Left lung (tissue), 10 donors: ENCODE results near the gene ZNF484. TPM values are rescaled to one million over a fixed set of nuclear protein-coding genes. Genes with fewer than 3 reads are reported as not detected.
"Not testable (repeated sequence)": the region's sequence is repeated elsewhere in the genome, so short reads cannot be mapped to it uniquely, and the experiment has no call there.

Experiments
- ATAC-seq: fragments of 200-7000 bp; cut with Tn5 transposase; one replicate; pipeline ENCODE4 v1.9.1; 2020; ENCODE audit warnings: moderate library complexity
- DNase-seq, 4 donors: peaks; one replicate each; pipeline ENCODE4 v3.0.0-alpha.2; 2013 to 2020
- H3K27ac ChIP-seq, 2 donors: fragments of 200-600 bp; sonication (generic) in 1 of 2; one replicate each; pipeline versions ENCODE4 v1.5.0 to v1.8.0; 2020 to 2021
- H3K27me3 ChIP-seq, 2 donors: fragments of 200-600 bp; sonication (generic) in 1 of 2; one replicate each; pipeline versions ENCODE4 v1.5.0 to v1.8.0; 2020 to 2021
- H3K36me3 ChIP-seq, 2 donors: fragments of 200-600 bp; sonication (generic) in 1 of 2; one replicate each; pipeline versions ENCODE4 v1.5.0 to v1.8.0; 2020 to 2021
- H3K4me1 ChIP-seq, 2 donors: fragments of 200-600 bp; one replicate each; pipeline ENCODE4 v1.8.0; 2021
- H3K4me3 ChIP-seq, 2 donors: fragments of 200-600 bp; sonication (generic) in 1 of 2; one replicate each; pipeline versions ENCODE4 v1.5.0 to v1.8.0; 2020 to 2021; ENCODE audit warnings: mild to moderate bottlenecking in 1 of 2
- H3K9me3 ChIP-seq, 2 donors: fragments of 200-600 bp; sonication (generic) in 1 of 2; one replicate each; pipeline versions ENCODE4 v1.5.0 to v1.8.0; 2020 to 2021
- intact Hi-C, 2 donors: fragments of 100-400 bp; cut with DNase I; formaldehyde crosslinking; loops; one replicate each; pipeline versions ENCODE4 v1.11.2 to v1.14.2; 2022
- polyA plus RNA-seq, 6 donors: library from polyadenylated mRNA; unstranded; fragments of 120-200 nt; gene quantifications; one replicate each; pipeline ENCODE4 v1.2.1, GENCODE V29; 2013; ENCODE audit not compliant: insufficient read length in 6 of 6
- total RNA-seq, 2 donors: library from RNA; stranded (reverse); fragmentation: NEBNext Ultra II Directional; extraction: Animal tissue kit (Norgen Biotek cat#: 25700); gene quantifications; one replicate each; pipeline ENCODE4 v1.2.1, GENCODE V29; 2021
- TF ChIP-seq, protein P1 (sequence below), 2 donors: fragments of 200-600 bp; sonication (generic) in 1 of 2; IDR thresholded peaks; one replicate each; pipeline versions ENCODE4 v1.5.0 to v1.8.0; 2021; ENCODE audit warnings: antibody characterized with exemption in 2 of 2
- donor health status: DM: no; HTN: yes; CAD: no.
- donor health status: DM: no; HTN: no; CAD: no.

Gene ZNF484
- total and polyA plus RNA-seq, 8 donors: 8.4 to 13.2 (median 11.6) TPM

DNA sequence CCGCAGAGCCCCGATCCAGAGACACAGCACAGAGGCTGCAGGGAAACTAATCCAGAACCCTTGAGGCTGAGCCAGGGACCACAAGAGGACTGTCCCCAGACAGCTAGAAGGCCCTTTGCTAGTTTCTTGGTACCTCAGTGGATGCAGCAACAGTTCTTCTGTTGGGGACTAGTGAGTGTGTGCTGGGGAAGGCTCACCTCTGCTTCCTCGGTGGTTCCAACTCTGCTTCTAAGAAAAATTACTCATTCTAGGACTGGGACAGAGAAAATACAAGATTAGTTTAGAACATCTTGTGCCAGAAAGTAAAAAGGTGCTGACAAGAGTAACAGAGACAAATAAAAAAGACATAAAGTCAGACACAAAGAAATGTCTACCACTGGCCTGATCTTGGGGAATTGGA, 19.5 kb upstream of the ZNF484 start:
- intact Hi-C loops: no loop called here
- Histone ChIP-seq H3K36me3 (no peaks in the 10 kb centered on the region), H3K27me3 (no peaks in the 10 kb centered on the region), H3K9me3 (no peaks in the 10 kb centered on the region), H3K27ac (no peak overlapping the region), H3K4me1 (no peaks in the 10 kb centered on the region), H3K4me3 (no peak overlapping the region)
- ATAC-seq (no peak), DNase-seq (no peak)
- TF ChIP-seq, protein P1, sequence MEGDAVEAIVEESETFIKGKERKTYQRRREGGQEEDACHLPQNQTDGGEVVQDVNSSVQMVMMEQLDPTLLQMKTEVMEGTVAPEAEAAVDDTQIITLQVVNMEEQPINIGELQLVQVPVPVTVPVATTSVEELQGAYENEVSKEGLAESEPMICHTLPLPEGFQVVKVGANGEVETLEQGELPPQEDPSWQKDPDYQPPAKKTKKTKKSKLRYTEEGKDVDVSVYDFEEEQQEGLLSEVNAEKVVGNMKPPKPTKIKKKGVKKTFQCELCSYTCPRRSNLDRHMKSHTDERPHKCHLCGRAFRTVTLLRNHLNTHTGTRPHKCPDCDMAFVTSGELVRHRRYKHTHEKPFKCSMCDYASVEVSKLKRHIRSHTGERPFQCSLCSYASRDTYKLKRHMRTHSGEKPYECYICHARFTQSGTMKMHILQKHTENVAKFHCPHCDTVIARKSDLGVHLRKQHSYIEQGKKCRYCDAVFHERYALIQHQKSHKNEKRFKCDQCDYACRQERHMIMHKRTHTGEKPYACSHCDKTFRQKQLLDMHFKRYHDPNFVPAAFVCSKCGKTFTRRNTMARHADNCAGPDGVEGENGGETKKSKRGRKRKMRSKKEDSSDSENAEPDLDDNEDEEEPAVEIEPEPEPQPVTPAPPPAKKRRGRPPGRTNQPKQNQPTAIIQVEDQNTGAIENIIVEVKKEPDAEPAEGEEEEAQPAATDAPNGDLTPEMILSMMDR (IDR thresholded peaks at IDR 0.05): no peak

DNA sequence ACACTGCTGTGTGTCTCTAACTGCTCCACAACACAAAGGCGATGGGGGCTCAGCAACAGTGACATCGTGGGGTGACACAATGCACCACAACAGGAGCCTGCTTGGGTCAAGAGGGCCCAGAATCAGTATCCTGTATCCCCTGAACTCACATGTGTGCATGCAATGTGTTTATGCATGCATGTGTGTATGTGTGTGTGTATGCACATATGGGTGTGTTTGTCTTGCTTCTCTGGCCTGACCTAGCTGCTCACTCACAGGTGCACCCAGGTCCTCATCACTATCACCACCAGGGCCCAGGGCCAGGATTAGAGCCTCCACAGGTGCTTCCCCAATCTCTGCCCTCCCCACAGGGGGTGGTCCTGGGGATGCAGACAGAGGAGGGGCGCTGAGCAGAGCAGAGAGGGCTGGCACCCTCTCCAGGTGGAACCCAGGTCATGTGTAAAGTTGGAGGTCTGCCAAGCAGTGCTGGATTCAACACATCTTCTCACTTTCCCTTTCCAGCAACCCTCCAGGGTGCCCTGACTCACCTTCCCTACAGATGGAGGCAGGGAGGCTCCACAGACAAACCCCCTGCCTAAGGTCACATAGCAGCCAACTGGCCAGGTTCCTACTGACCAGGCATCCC, 18.1 kb upstream of the ZNF484 start:
- ATAC-seq (no peak), DNase-seq (no peak)
- TF ChIP-seq, protein P1 (IDR thresholded peaks at IDR 0.05): no peak
- intact Hi-C loops: no loop called here
- no peak overlapping the region for H3K4me3 ChIP-seq
- no peaks in the 10 kb centered on the region for H3K4me1 ChIP-seq
- no peak overlapping the region for H3K27ac ChIP-seq
- H3K36me3 ChIP-seq: no peaks in the 10 kb centered on the region
- H3K9me3 ChIP-seq: no peaks in the 10 kb centered on the region
- no peaks in the 10 kb centered on the region for H3K27me3 ChIP-seq

DNA sequence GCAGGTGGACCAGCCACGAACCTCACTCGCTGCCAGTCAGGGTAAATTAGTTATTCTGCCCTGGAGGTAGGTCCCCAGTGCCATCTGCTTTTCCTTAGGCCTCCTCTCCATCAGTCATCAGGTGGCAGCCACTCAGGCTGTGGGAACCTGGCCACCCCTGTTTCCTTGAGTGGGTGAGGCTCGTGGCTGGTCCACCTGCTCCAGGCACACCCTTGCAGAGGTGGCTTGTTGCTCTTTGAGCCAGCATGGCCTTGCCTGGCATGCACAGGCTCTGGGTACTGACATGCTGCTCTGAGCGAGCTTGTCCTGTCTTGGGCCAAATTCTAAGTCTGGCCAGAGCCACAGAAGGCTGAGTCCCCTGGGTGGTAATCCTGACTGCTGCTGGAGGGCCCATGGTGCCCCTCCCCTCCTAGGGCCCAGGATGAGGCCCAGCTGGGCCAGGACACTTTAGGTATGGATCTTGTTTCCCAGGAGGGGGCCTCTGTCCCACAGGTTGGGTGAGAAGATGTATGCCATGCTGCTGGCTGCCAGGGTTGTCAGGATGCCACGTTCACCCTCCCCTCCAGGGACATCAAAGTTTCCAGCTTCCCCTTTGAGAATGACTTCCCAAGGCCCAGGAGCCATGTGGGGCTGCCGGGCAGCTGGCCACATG, 17.0 kb upstream of the ZNF484 start:
- H3K27ac ChIP-seq: no peak overlapping the region
- H3K9me3 ChIP-seq: no peaks in the 10 kb centered on the region
- intact Hi-C loops: no loop called here
- no peak overlapping the region for H3K4me3 ChIP-seq
- no peaks in the 10 kb centered on the region for H3K4me1 ChIP-seq
- no peak for DNase-seq
- ATAC-seq: no peak
- H3K27me3 ChIP-seq: no peaks in the 10 kb centered on the region
- no peaks in the 10 kb centered on the region for H3K36me3 ChIP-seq
- TF ChIP-seq, protein P1 (IDR thresholded peaks at IDR 0.05): no peak

DNA sequence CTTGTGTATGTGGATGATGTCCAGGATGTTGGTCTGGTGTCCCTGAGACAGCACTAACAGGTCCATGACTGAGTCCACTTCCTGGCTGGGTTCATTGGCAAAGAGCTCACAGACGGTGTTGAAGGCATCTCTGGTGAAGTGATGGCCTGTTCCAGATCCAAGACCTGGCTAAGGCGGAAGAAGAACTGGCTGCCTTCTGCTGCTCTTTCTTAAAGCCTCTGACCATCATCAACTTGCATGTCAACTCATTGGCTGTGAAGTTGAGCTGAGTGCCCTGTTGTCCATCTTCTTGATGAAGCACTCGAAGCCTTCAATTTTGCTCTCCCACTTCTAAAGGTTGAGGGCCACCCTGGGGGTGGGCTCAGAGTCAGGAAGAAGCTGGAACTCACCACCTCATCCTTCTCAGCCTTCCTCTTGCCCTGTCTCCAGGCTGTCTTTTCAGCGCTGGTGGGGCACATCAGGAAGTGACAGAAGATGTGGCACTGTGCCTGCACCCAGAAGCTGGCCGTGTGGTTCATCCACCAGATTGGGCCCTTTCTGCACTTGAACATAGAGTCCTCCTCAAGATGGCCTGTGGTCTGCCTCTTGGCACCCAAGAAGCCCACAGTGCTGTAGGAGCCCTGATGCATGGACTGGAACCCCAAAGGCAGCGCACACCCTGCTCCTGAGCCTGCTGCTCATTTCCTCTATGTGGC, 16.2 kb upstream of the ZNF484 start:
- H3K4me1 ChIP-seq, H3K27ac ChIP-seq, H3K36me3 ChIP-seq, DNase-seq, H3K27me3 ChIP-seq, intact Hi-C loops, H3K9me3 ChIP-seq, ATAC-seq, H3K4me3 ChIP-seq: not testable (repeated sequence)

DNA sequence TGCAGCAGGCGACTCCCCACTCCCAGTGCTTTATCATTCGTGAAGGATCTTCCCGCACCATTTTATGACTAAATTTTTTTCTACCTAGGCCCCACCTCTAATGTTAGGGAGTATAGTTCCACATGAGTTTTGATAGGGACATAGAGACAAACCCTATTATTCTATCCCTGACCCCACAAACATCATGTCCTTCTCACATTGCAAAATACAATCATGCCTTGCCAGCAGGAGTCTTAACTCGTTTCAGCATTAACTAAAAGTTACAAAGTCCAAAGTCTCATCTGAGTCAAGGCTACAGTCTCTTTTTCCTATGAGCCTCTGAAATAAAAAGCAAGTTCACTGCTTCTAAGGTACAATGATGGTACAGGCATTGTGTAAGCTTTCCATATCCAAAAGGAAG, 14.4 kb upstream of the ZNF484 start:
- ATAC-seq, H3K27me3 ChIP-seq, intact Hi-C loops, DNase-seq, H3K4me1 ChIP-seq, H3K9me3 ChIP-seq, H3K4me3 ChIP-seq, H3K27ac ChIP-seq, H3K36me3 ChIP-seq: not testable (repeated sequence)

DNA sequence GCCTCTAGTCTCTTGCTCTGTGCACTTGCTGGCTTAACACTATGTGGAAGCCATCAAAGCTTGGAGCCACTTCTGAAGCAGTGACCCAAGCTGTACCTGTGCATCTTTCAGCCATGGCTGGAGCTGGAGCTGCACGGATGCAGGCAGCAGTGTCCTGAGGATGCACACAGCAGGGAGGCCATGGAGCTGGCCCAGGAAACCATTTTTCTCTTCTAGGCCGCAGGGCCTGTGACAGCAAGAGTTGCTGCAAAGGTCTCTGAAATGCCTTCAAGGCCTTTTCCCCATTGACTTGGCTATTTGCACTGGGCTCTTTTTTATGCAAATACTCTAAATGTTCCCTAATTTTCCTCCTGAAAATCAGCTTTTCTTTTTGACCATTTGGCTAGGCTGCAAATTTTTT, 12.9 kb upstream of the ZNF484 start:
- Histone ChIP-seq H3K36me3 (no peaks in the 10 kb centered on the region), H3K4me1 (no peaks in the 10 kb centered on the region), H3K27ac (no peak overlapping the region), H3K27me3 (no peaks in the 10 kb centered on the region), H3K9me3 (no peaks in the 10 kb centered on the region), H3K4me3 (no peak overlapping the region)
- DNase-seq (no peak), ATAC-seq (no peak)
- intact Hi-C loops: no loop called here
- TF ChIP-seq, protein P1 (IDR thresholded peaks at IDR 0.05): no peak
